Measurements from ENCODE around the gene FAM98B. TPM values are rescaled to one million over a fixed set of nuclear protein-coding genes. Genes with fewer than 3 reads are reported as not detected.
"Not testable (repeated sequence)": the region's sequence is repeated elsewhere in the genome, so short reads cannot be mapped to it uniquely, and the experiment has no call there.

Gene FAM98B
- 5.9 and 37.9 TPM in 2 replicates for total RNA-seq (2014; rRNA removed; shearing (Covaris generic))

DNA sequence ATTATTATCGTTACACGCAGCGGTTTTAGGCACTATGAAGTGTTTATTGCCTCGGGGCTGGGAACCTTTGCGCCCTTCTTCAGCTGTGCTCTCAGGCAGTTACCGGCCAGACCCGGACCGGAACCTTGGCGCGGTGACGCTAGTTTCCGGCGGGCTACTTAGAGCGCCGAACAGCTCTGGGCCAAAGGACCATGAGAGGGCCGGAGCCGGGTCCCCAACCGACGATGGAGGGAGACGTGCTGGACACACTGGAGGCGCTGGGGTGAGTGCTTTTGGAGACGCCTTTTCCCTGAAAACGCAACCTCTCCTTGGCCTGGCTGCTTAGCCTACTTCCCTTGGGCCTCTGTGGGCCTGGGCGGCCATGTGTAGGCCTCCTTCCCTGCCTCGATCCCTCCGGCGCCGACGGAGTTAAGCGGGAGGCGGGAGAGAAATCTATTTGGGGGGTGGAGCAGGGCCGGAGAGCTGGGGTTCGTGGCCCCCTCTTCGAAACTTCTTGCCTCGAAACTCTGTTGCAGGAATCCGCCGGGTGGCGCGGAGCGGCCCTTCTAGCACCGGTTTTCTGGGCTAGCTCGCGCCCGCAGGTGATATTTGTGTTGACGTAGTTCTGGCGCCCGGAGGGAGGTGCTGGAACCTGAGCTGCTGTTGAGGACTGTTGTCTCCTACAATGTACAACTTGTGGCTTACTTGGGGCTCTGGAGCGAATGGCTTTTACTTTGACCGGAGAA is at the start of gene FAM98B:
Gene FAM98B (plus strand): TSS at position 157 of the 725 bp plus-strand sequence. CDS start 35 bp downstream, at position 192.
- peak; percentile 88 for DNase-seq (ENCODE audit: low spot score)
- in situ Hi-C loops (cut with HindIII; ENCODE audit: low sequenced_read_pairs): no loop called here

GRCh38 chr15:38406436-38406835 is 47.5 kb upstream of the FAM98B start:
- in situ Hi-C loops (cut with HindIII; ENCODE audit: low sequenced_read_pairs): no loop called here
- DNase-seq (ENCODE audit: low spot score): no peak

DNA sequence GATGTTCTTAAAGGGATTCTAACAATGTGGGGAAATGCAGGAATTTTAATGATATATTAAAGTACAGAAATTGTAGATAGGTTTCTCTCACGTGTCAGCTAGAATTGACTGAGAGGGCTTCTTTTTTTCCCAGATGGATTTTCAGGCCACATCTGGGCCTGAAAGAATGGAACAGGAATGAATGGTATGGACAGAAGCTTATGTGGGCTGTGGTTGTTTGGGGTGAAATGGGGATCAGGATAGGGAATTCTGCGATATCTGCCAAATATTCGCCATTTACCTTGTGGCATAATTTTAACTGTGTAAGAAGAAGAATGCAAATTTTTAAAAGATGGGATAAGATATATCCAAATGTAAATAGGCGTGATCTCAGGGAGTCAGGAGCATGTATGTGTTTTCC is 45.4 kb upstream of the FAM98B start:
- in situ Hi-C loops (cut with HindIII; ENCODE audit: low sequenced_read_pairs): no loop called here
- DNase-seq (ENCODE audit: low spot score): no peak

- in situ Hi-C loops (cut with HindIII; ENCODE audit: low sequenced_read_pairs): no loop called here
- no peak for DNase-seq (ENCODE audit: low spot score)
Measured at GRCh38 chr15:38411902-38412301, 42.0 kb upstream of the FAM98B start.

DNA sequence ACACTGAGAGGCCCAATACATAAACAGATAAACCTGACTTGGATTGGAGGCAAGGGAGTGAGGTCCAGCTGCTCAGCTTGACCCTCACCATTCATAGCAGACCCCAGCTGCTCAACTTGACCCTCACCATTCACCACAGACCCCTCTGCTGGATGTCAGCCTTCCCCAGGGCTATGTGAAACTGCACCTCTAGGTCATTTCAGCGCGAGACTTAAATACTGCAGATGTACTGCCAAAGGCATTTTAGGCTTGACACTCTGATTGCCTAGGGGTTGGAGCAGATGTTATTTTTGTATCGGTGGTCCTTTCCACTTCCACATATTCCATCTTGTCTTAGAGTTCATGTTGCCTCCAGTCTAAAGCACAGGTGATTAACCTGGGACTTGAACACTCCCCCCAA is 41.5 kb upstream of the FAM98B start:
- in situ Hi-C loops (cut with HindIII; ENCODE audit: low sequenced_read_pairs): no loop called here
- no peak for DNase-seq (ENCODE audit: low spot score)

DNA sequence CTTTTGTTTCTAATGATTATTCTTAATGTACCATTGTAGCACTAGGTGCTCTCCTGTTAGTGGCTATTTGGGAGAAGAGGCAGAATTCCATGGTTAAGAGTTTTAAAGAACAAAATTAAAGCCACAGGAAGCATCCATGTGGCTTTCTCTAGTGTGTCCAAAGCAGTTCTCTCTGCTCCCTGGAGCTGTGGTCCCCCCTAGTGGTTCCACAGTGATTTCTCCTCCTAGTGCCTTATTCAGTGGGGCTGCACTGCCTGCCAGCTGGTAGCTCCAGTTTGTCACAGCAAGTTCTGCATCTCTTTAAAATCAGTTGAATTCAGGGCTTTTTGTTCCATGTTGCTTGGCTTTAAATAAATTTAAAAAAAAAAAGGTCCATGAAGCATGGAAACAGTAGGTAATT is 39.6 kb upstream of the FAM98B start:
- in situ Hi-C loops (cut with HindIII; ENCODE audit: low sequenced_read_pairs): no loop called here
- peak; percentile 29 for DNase-seq (ENCODE audit: low spot score)

DNA sequence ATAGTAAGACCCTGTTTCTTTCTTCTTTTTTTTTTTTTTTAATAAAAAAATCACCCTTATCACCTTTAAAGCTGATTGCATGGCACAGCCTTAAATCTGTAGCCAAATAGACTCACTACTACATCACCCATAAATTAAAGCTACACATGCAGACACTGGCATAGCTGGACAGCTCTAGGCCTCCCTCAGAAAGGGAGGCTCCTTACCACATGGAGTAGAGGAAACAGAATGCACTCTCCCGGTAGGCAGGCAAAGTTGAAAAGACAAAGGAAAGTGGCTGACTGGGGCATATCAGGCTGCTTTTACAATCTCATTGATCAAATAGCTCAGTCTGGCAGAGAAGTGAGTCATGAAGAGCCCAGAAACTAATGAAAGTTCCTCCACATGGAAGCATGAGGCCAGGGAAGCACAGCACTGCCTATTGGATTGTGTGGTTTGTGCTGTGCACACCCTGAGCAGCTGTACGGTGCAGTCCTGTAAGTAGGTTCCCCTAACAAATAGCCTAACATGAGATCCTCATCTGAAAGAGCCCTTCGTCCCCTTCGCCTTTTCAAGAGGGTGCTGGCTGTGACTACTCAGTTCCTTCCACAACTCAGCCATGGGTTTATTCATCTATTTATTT is 32.7 kb upstream of the FAM98B start:
- DNase-seq (ENCODE audit: low spot score): no peak
- in situ Hi-C loops (cut with HindIII; ENCODE audit: low sequenced_read_pairs): no loop called here

DNA sequence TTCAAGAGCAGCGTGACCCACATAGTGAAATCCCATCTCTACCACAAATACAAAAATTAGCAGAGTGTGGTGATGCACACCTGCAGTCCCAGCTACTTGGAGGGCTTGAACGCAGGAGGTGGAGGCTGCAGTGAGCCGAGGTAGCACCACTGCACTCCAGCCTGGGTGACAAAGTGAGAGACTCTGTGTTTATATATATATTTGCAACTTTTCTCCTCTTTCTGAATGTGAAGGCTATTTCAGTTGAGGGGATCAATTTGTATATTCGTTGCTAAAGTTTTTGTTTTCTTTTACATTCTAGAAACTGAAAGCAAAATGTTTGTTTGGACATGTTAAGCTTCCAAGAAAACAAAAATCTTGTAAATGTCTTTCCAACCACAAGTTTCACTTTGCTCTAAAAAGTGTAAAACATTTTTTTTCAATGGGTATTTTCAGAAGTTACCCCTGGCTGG is 29.8 kb upstream of the FAM98B start:
- in situ Hi-C loops (cut with HindIII; ENCODE audit: low sequenced_read_pairs): no loop called here
- DNase-seq (ENCODE audit: low spot score): no peak

DNA sequence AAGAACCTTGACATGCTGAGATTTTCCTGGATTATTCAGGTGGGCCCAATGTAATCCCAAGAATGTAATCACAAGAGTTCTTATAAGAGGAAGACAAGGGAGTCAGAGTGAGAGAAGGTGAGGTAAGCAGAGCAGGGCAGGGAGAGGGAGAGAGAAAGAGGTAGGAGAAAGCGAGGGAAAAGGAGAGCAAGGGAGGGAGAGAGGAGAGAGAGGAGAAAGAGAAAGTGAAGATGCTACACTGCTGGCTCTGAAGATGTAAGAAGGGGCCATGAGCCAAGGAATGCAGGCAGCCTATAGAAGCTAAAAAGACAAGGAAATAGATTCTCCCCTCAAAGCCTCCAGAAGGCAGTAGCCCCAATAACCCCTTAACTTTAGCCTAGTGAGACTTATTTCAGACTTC is 28.7 kb upstream of the FAM98B start:
- DNase-seq (ENCODE audit: low spot score): no peak
- in situ Hi-C loops (cut with HindIII; ENCODE audit: low sequenced_read_pairs): no loop called here

DNA sequence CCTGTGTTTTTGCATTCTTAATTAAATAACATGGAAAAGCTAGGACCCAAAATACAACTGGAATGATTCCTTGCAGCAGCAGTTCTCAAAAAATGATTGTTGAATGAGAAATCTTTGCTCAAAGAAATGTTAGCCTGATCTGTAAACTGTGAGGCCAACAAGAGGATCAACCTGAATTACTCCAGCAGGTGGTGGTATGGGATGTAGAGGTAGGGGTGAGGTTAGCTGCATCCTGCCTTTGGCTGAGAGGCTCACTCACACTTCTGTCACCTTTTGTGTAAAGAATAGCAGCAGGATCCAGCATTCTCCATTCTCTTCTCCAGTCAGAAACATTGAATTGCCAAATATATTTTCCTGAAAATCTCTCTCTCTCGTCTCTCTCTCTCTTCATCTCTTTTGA is 26.5 kb upstream of the FAM98B start:
- no peak for DNase-seq (ENCODE audit: low spot score)
- in situ Hi-C loops (cut with HindIII; ENCODE audit: low sequenced_read_pairs): no loop called here

DNA sequence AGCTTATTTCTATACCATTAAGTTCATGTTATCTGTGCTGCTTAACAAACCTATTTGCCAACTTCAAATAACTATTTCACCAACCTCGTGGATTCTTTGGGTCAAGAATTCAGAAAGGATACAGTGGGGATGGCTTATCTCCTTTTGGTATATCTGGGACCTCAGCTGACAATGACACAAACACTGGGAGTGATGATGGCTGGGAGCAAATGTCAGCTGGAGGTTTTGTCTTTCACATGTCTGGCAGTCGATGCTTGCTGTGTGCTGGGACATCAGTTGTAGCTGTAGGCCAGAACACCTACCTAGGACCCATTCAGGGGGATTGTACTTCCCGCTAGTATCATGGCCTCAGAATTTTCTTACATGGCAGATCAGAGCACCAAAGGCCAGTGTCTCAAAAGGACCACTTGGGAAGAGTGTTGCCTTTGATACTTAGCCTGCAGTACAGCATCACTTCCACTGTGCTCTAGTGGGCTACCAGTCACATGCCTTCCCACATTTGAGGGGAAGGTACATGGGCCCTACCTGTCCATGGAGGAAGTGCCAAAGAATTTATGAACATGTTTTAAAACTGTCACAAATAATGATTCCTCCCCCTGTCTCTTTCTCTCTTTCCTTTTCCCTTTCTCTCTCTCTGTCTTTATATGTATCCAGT is 23.7 kb upstream of the FAM98B start:
- in situ Hi-C loops (cut with HindIII; ENCODE audit: low sequenced_read_pairs): no loop called here
- no peak for DNase-seq (ENCODE audit: low spot score)

DNA sequence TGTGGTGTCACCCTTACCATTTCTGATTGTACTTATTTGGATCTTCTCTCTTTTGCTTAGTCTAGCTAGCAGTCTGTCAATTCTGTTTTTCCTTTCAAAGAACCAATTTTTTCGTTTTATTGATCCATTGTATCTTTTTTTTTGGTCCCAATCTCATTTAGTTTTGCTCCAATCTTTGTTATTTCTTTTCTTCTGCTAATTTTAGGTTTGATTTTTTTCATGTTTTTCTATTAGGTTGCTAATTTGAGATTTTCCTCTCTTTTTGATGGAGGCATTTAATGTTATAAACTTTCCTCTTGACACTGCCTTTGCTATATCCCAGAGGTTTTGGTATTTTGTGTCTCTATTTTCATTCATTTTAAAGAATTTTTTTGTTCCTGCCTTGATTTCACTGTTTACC is 16.9 kb upstream of the FAM98B start:
- DNase-seq (ENCODE audit: low spot score): no peak
- in situ Hi-C loops (cut with HindIII; ENCODE audit: low sequenced_read_pairs): no loop called here

DNA sequence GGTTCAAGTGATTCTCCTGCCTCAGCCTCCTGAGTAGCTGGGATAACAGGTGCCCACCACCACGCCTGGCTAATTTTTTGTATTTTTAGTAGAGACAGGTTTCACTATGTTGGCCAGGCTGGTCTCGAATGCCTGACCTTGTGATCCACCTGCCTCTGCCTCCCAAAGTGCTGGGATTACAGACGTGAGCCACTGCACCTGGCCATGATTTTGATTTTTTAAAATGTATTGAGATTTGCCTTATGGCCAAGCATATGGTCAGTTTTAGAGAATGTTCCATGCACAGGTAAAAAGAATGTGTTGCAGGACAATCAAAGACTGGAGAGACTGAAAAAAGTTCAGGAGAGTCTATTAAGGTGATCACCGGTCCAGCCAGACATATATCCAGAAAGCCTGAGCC is 16.3 kb upstream of the FAM98B start:
- in situ Hi-C loops (cut with HindIII; ENCODE audit: low sequenced_read_pairs); DNase-seq (ENCODE audit: low spot score): not testable (repeated sequence)

DNA sequence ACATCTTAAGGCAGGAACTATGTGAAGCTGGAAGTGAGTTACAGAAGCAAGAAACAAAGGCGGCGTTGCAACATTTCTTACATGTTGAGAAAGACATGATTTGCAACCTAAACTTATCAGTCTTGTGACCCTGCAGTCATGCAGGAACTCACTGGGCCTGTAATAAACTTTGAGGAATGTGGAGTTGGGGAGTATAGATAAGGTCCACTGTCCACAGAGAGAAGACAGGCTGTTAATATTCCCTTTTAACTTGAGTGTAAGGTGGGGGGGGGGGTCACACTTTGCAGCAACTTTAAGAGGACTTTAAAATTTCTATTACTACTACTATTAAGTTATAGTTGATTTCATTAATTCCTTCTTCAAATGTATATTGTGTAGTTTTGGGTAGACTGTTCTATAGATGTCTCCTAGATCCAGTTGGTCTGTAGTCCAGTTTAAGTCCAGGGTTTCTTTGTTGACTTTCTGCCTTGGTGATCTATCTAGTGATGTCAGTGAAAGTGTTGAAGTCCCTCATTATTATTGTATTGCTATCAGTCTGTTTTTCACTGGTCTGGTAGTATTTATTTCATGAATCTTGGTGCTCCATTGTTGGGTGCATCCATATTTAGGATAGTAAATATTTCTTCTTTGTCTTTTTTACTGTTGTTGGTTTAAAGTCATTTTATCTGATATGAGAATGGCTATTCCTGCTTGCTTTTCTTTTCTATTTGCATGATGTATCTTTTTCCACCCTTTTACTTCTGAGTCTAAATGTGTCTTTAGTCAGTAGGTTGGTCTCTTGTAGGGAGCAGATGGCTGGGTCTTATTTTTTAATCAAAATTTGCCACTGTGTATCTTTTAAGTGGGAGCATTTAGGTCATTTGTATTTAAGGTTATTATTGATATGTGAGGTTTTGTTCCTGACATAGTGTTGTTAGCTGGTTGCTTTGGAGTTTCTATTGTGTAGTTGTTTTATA is 15.6 kb upstream of the FAM98B start:
- in situ Hi-C loops (cut with HindIII; ENCODE audit: low sequenced_read_pairs): no loop called here
- DNase-seq (ENCODE audit: low spot score): no peak

DNA sequence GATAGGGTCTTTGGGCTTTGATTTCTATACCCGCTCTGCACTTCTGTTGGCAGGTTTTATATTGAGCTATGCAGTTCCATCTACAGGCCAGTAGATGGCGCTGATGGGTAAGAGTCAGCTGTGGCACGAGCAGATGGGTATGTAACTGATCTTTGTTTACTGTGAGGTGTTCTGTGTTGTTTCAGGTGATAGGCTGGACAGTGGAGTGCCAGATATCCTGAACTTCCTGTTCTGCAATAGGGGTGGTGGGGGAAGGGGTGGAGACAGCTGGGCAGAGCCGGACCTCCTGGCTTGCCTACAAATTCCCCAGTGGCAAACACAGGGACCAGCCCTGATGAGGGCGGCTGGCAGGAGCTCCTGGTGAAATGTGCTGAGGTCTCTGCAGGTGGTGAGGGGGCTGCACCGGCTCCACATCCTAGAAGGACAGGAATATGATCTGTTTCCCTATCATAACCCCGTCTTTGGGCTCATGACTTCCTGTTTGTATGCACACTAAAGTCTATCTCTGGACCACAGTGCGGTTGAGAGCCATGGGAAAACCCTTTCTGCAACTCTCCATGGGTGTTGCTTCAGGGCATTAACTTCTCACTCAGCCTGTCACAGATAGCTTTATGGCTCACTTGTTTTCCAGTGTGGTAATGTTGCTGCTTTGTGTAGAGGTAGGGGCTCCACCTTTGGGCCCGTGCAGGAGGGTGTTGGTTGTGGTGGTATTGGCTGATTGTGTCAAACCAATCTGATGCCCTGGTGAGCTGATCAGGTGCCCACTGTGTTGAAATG is 13.4 kb upstream of the FAM98B start:
- in situ Hi-C loops (cut with HindIII; ENCODE audit: low sequenced_read_pairs): no loop called here
- DNase-seq (ENCODE audit: low spot score): peak; percentile 74

GRCh38 chr15:38441130-38441519 is 12.8 kb upstream of the FAM98B start:
- in situ Hi-C loops (cut with HindIII; ENCODE audit: low sequenced_read_pairs): no loop called here
- no peak for DNase-seq (ENCODE audit: low spot score)

- DNase-seq (ENCODE audit: low spot score): no peak
- in situ Hi-C loops (cut with HindIII; ENCODE audit: low sequenced_read_pairs): no loop called here
Measured at GRCh38 chr15:38454696-38455090, 766 bp downstream of the FAM98B start.

DNA sequence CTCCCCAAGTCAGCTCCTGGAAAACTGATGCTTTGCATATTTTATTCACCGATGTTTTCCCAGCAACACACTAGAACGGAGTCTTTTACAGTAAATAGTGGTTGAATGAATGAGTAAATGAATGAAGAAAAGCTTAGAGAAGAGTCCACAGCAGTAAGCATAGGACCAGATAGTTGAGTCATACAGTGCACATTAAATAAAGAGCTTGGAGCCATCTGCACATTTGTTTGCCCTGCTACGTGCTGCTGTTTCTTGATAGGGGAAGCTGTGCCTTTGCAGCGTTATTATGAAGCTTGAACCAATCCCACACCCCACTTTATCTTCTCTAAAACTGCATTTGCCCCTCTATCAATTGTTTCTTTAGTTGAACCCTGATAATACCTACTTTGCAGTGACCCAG is 1.2 kb downstream of the FAM98B start:
- no peak for DNase-seq (ENCODE audit: low spot score)
- in situ Hi-C loops (cut with HindIII; ENCODE audit: low sequenced_read_pairs): no loop called here

- no peak for DNase-seq (ENCODE audit: low spot score)
- in situ Hi-C loops (cut with HindIII; ENCODE audit: low sequenced_read_pairs): no loop called here
Measured at GRCh38 chr15:38458646-38459045, 4.7 kb downstream of the FAM98B start.
